GM12878 (cell line): Measurements from ENCODE around the gene AADAC. TPM values are rescaled to one million over a fixed set of nuclear protein-coding genes. Genes with fewer than 3 reads are reported as not detected.

ENCODE experiments used
- ATAC-seq: fragments of 200-7000 bp; cut with Tn5 transposase; 3 replicates; pipeline ENCODE4 v1.9.1; 2020; ENCODE audit warnings: mild to moderate bottlenecking, moderate library complexity
- BruUV-seq: library from RNA; stranded (reverse); fragments of 400-500 nt; replicated peaks from 2 replicates; lab custom pipeline; 2021; lab: Mats Ljungman, UMichigan
- CTCF ChIA-PET: fragments of 300-600 bp; sonication (Branson Sonifier 250); formaldehyde crosslinking; extraction: SDS; loops from one replicate; lab custom pipeline; 2021; ENCODE audit warnings: inconsistent platforms; lab: Yijun Ruan, JAX
- POLR2A ChIA-PET: fragments of 350-600 bp; formaldehyde crosslinking; extraction: SDS; loops from one replicate; lab custom pipeline; 2021; ENCODE audit warnings: inconsistent platforms; lab: Charles Lee
- RAD21 ChIA-PET: fragments of 300-600 bp; sonication (Branson Sonifier 250); formaldehyde crosslinking; loops from one replicate; lab custom pipeline; 2023; ENCODE audit warnings: antibody characterized with exemption; ENCODE audit not compliant: unreplicated experiment; lab: Charles Lee
- SMC1A ChIA-PET: fragments of 300-600 bp; sonication (Branson Sonifier 250); formaldehyde crosslinking; loops from one replicate; lab custom pipeline; 2023; ENCODE audit not compliant: unreplicated experiment, uncharacterized antibody; lab: Charles Lee
- DNase-seq: peaks from one replicate; pipeline ENCODE4 v3.0.0-alpha.2; 2011; ENCODE audit warnings: low read depth, low spot score
- FAIRE-seq: peaks from 3 replicates; lab custom pipeline; 2011; peaks lifted over from hg19 to GRCh38; lab: Jason Lieb, UNC
- H2AFZ ChIP-seq: 2 replicates; pipeline ENCODE4 v1.6.0; 2011; ENCODE audit warnings: low read depth, low read length, control low read depth; ENCODE audit not compliant: control insufficient read depth
- H3K27ac ChIP-seq: 2 replicates; pipeline ENCODE4 v1.5.1; 2011; ENCODE audit warnings: control low read depth; ENCODE audit not compliant: control insufficient read depth, insufficient read depth
- H3K27me3 ChIP-seq, 2 experiments: replicated peaks in 1 of 2; 2 replicates each; pipeline versions ENCODE4 v1.6.0 to v1.6.1; 2011; ENCODE audit warnings: low read length in 1 of 2; ENCODE audit not compliant: control insufficient read depth in 2 of 2, insufficient read depth in 2 of 2
- H3K36me3 ChIP-seq, 2 experiments: 2 replicates each; pipeline ENCODE4 v1.5.1; 2011; ENCODE audit warnings: low read length in 1 of 2; ENCODE audit not compliant: control insufficient read depth in 2 of 2, insufficient read depth in 2 of 2
- H3K4me1 ChIP-seq: 2 replicates; pipeline ENCODE4 v1.6.1; 2011; ENCODE audit warnings: mild to moderate bottlenecking, low read length, moderate library complexity, mixed read lengths; ENCODE audit not compliant: control insufficient read depth, insufficient read depth
- H3K4me2 ChIP-seq: 2 replicates; pipeline ENCODE4 v1.6.0; 2011; ENCODE audit warnings: control low read depth; ENCODE audit not compliant: control insufficient read depth, insufficient read depth
- H3K4me3 ChIP-seq: fragments of 200-600 bp; sonication (generic); 2 replicates; pipeline ENCODE4 v1.5.1; 2016
- H3K79me2 ChIP-seq: 2 replicates; pipeline ENCODE4 v1.6.0; 2011; ENCODE audit warnings: low read length; ENCODE audit not compliant: control insufficient read depth, insufficient read depth
- H3K9ac ChIP-seq: 2 replicates; pipeline ENCODE4 v1.8.0; 2011; ENCODE audit warnings: low read length, control low read depth, mixed read lengths; ENCODE audit not compliant: control insufficient read depth, insufficient read depth
- H3K9me3 ChIP-seq: replicated peaks from 3 replicates; pipeline ENCODE4 v1.5.1; 2011; ENCODE audit warnings: mild to moderate bottlenecking, low read length; ENCODE audit not compliant: control insufficient read depth, insufficient read depth
- H4K20me1 ChIP-seq: 2 replicates; pipeline ENCODE4 v1.6.0; 2011; ENCODE audit not compliant: control insufficient read depth, insufficient read depth
- BMI1 ChIP-seq: fragments of 450-650 bp; IDR thresholded peaks from 2 replicates; pipeline ENCODE4 v1.6.1; 2016; ENCODE audit warnings: mild to moderate bottlenecking, moderate library complexity, borderline replicate concordance
- CHD4 ChIP-seq: fragments of 200-600 bp; sonication (generic); IDR thresholded peaks from 2 replicates; pipeline ENCODE4 v1.6.1; 2016; ENCODE audit warnings: mild to moderate bottlenecking
- ESRRA ChIP-seq: IDR thresholded peaks from 2 replicates; pipeline ENCODE4 v1.6.1; 2012; ENCODE audit warnings: mild to moderate bottlenecking, low read length, improper control_type of control experiment
- GATAD2B ChIP-seq: fragments of 450-650 bp; conservative IDR thresholded peaks from 2 replicates; pipeline ENCODE4 v1.6.1; 2017; ENCODE audit warnings: low read depth, mild to moderate bottlenecking, moderate library complexity
- HDAC6 ChIP-seq: fragments of 200-600 bp; sonication (generic); IDR thresholded peaks from one replicate; pipeline ENCODE4 v1.8.0; 2017; ENCODE audit warnings: antibody characterized with exemption; ENCODE audit not compliant: unreplicated experiment
- KDM1A ChIP-seq: fragments of 200-600 bp; sonication (generic); IDR thresholded peaks from 2 replicates; pipeline ENCODE4 v1.6.1; 2016; ENCODE audit warnings: borderline replicate concordance
- MTA2 ChIP-seq: fragments of 450-650 bp; IDR thresholded peaks from 2 replicates; pipeline ENCODE4 v1.6.1; 2016; ENCODE audit warnings: low read depth, mild to moderate bottlenecking, moderate library complexity
- NFIC ChIP-seq: IDR thresholded peaks from 2 replicates; pipeline ENCODE4 v1.6.1; 2012; ENCODE audit warnings: low read depth, mild to moderate bottlenecking, inconsistent platforms, low read length, moderate library complexity
- NR2C1 ChIP-seq: fragments of 450-650 bp; IDR thresholded peaks from 2 replicates; pipeline ENCODE4 v1.6.1; 2017; ENCODE audit warnings: antibody characterized with exemption, mild to moderate bottlenecking, moderate library complexity
- POLR2AphosphoS5 ChIP-seq: IDR thresholded peaks from 2 replicates; pipeline ENCODE4 v1.6.1; 2011; ENCODE audit warnings: mild to moderate bottlenecking, low read length, inconsistent platforms
- RAD21 ChIP-seq: IDR thresholded peaks from 2 replicates; pipeline ENCODE4 v1.6.1; 2011; ENCODE audit warnings: mild to moderate bottlenecking, low read depth, low read length, moderate library complexity; ENCODE audit not compliant: insufficient read depth
- RAD51 ChIP-seq: fragments of 450-650 bp; IDR thresholded peaks from 2 replicates; pipeline ENCODE4 v1.6.1; 2016; ENCODE audit warnings: moderate library complexity, mild to moderate bottlenecking, inconsistent platforms
- SREBF1 ChIP-seq: IDR thresholded peaks from 2 replicates; pipeline ENCODE4 v1.6.1; 2012; ENCODE audit warnings: mild to moderate bottlenecking, low read length
- USF1 ChIP-seq: IDR thresholded peaks from 2 replicates; pipeline ENCODE4 v1.6.1; 2011; ENCODE audit warnings: borderline replicate concordance, low read depth, mild to moderate bottlenecking, moderate library complexity, mixed read lengths, low read length; ENCODE audit not compliant: insufficient read depth; ENCODE audit errors: extremely low read length
- ZNF622 ChIP-seq: fragments of 450-650 bp; IDR thresholded peaks from 2 replicates; pipeline ENCODE4 v1.6.1; 2017; ENCODE audit warnings: mild to moderate bottlenecking, inconsistent platforms
- WGBS: methylation state at CpG from one replicate; pipeline ENCODE4 v1.1.6; 2016; ENCODE audit warnings: low lambda C conversion rate; ENCODE audit not compliant: insufficient replicate concordance, insufficient coverage; ENCODE audit errors: missing lambda C conversion rate; 5-methylcytosine and 5-hydroxymethylcytosine counted together
- in situ Hi-C: fragments of 300-500 bp; cut with MboI; formaldehyde crosslinking; loops from 9 replicates; pipeline ENCODE4 v1.14.3; 2018; ENCODE audit warnings: mixed read lengths
- intact Hi-C: fragments of 100-400 bp; cut with micrococcal nuclease; formaldehyde crosslinking; loops from one replicate; pipeline ENCODE4 v1.14.2; 2022; ENCODE audit not compliant: unreplicated experiment
- polyA plus RNA-seq, 11 experiments: library from polyadenylated mRNA; depleted of rRNA in 4 of 11; unstranded in 6 of 11; stranded (reverse) in 5 of 11; fragments of >200 nt; fragmentation: Nextera tagmentation in 4 of 11; fragmentation: Illumina TruSeq in 1 of 11; extraction: Ambion mirVana in 4 of 11; extraction: Trizol in 1 of 11; gene quantifications; 1 replicate in 1 of 11; 2 replicates in 10 of 11; pipeline versions ENCODE4 v1.2.1 to v1.2.3, GENCODE V29; 2011 to 2016; ENCODE audit warnings: inconsistent platforms in 2 of 11, missing spikeins in 2 of 11, low read depth in 1 of 11
- total RNA-seq, 4 experiments: library from RNA; depleted of rRNA in 3 of 4; stranded (reverse); fragments of >200 nt in 3 of 4; fragmentation: Illumina TruSeq in 1 of 4; extraction: Trizol in 1 of 4; gene quantifications; 2 replicates each; pipeline versions ENCODE4 v1.2.1 to v1.2.3, GENCODE V29; 2013 to 2021
- TF ChIP-seq, protein P1 (sequence below): fragments of 450-650 bp; IDR thresholded peaks from 2 replicates; pipeline ENCODE4 v1.6.1; 2016; ENCODE audit warnings: mild to moderate bottlenecking, moderate library complexity, borderline replicate concordance

AADAC gene
- total and polyA plus RNA-seq, 10 of the 15 experiments (the other 5 are each of a cell fraction or from before 2014, with no cell fraction given): 0.13 TPM; not detected in 9

- H3K9me3 ChIP-seq: no peaks in the 10 kb centered on the region
- H3K4me3 ChIP-seq: no peak overlapping the region
- intact Hi-C loops: no loop called here
- WGBS: 37% methylated on average over 2 of the region's 2 CpGs
- no peak overlapping the region for H3K9ac ChIP-seq
- POLR2A ChIA-PET: interaction anchor here (1.2 kb wide), 1 partner anchor 9 kb away, joined by 4 read pairs; no protein-coding TSS in a partner anchor
- CTCF ChIA-PET: no interaction called here
- H3K27ac ChIP-seq: no peak overlapping the region
- ATAC-seq: no peak
- no peaks in the 10 kb centered on the region for H3K36me3 ChIP-seq
- H3K4me1 ChIP-seq: no peaks in the 10 kb centered on the region
- SMC1A ChIA-PET: no interaction called here
- TF ChIP-seq GATAD2B: no peak
- TF ChIP-seq HDAC6: no peak
- no peak for TF ChIP-seq ESRRA
- TF ChIP-seq KDM1A: no peak
- TF ChIP-seq CHD4: no peak
- no peak for TF ChIP-seq ZNF622
- TF ChIP-seq NFIC: no peak
- TF ChIP-seq, all 136 proteins: peak for 0
- H4K20me1 ChIP-seq: no peaks in the 10 kb centered on the region
- H3K27me3 ChIP-seq: no peaks in the 10 kb centered on the region
- in situ Hi-C loops: no loop called here
- DNase-seq (no peak), FAIRE-seq (no peak)
- no peak overlapping the region for H3K4me2 ChIP-seq
- H2AFZ ChIP-seq: no peak overlapping the region
- no TSS peak for BruUV-seq
- no peaks in the 10 kb centered on the region for H3K79me2 ChIP-seq
- RAD21 ChIA-PET: no interaction called here
These were observed 19.8 kb upstream of the AADAC start for GRCh38 chr3:151794080-151794479.

DNA sequence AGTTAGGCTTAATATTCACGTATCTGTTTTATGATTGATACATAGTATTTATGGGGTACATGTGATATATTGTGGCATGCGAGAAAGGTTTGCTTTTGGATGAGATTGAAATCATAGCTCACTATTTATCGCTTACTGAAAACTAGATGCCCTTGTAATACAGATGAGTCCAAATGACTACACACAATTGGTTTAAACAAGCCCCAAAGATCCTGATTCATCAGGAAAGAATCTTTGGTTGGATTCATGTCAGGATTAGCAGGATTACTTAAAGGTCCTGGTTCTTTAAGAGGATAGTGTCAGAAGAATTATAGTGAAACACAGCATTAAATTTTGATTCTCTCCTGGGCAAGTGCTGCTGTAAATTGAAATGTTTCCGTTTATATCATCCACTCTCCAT, 18.6 kb upstream of the AADAC start:
- 65% methylated on average over 4 of the region's 4 CpGs for WGBS
- Histone ChIP-seq H3K4me2 (no peak overlapping the region), H3K4me3 (no peak overlapping the region), H3K9ac (no peak overlapping the region), H3K27ac (no peak overlapping the region), H4K20me1 (no peaks in the 10 kb centered on the region), H3K27me3 (no peaks in the 10 kb centered on the region), H3K79me2 (no peaks in the 10 kb centered on the region), H3K4me1 (no peaks in the 10 kb centered on the region), H3K9me3 (no peaks in the 10 kb centered on the region), H2AFZ (no peak overlapping the region), H3K36me3 (no peaks in the 10 kb centered on the region)
- ChIA-PET CTCF (no interaction called here), RAD21 (no interaction called here), SMC1A (interaction anchor here (1.1 kb wide), 1 partner anchor 61 kb away, joined by 3 read pairs; the partner anchor contains the start of gene AADACL2), POLR2A (no interaction called here)
- ATAC-seq (no peak), DNase-seq (no peak), FAIRE-seq (no peak)
- in situ Hi-C loops: no loop called here
- intact Hi-C loops: no loop called here
- no TSS peak for BruUV-seq
- TF ChIP-seq BMI1 (no peak), NR2C1 (no peak), RAD51 (no peak), SREBF1 (no peak), POLR2AphosphoS5 (no peak), MTA2 (no peak), RAD21 (no peak), USF1 (no peak)
- TF ChIP-seq, protein P1, sequence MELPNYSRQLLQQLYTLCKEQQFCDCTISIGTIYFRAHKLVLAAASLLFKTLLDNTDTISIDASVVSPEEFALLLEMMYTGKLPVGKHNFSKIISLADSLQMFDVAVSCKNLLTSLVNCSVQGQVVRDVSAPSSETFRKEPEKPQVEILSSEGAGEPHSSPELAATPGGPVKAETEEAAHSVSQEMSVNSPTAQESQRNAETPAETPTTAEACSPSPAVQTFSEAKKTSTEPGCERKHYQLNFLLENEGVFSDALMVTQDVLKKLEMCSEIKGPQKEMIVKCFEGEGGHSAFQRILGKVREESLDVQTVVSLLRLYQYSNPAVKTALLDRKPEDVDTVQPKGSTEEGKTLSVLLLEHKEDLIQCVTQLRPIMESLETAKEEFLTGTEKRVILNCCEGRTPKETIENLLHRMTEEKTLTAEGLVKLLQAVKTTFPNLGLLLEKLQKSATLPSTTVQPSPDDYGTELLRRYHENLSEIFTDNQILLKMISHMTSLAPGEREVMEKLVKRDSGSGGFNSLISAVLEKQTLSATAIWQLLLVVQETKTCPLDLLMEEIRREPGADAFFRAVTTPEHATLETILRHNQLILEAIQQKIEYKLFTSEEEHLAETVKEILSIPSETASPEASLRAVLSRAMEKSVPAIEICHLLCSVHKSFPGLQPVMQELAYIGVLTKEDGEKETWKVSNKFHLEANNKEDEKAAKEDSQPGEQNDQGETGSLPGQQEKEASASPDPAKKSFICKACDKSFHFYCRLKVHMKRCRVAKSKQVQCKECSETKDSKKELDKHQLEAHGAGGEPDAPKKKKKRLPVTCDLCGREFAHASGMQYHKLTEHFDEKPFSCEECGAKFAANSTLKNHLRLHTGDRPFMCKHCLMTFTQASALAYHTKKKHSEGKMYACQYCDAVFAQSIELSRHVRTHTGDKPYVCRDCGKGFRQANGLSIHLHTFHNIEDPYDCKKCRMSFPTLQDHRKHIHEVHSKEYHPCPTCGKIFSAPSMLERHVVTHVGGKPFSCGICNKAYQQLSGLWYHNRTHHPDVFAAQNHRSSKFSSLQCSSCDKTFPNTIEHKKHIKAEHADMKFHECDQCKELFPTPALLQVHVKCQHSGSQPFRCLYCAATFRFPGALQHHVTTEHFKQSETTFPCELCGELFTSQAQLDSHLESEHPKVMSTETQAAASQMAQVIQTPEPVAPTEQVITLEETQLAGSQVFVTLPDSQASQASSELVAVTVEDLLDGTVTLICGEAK: no peak
